ENCODE results near the gene IL11RA. TPM values are rescaled to one million over a fixed set of nuclear protein-coding genes. Genes with fewer than 3 reads are reported as not detected.
A peak's percentile ranks its signal among the peaks of the same experiment; 100 is the strongest.

Gene IL11RA
- total and polyA plus RNA-seq, 9 of the 15 experiments (the other 6 are each of a cell fraction or from before 2014, with no cell fraction given) = 0.11 to 5.8 (median 2.8) TPM

GRCh38 chr9:34606905-34607304 lies 45.1 kb upstream of the IL11RA start:
- no peak overlapping the region for H3K4me3 ChIP-seq
- no peaks in the 10 kb centered on the region for H3K9me1 ChIP-seq (ENCODE audit: control insufficient read depth, insufficient read depth, low read length)
- peak in 2 of 4 experiments; percentile 34 to 39 for DNase-seq (ENCODE audit: extremely low read depth in 1 of 4, low spot score in 3 of 4)
- peaks cover 17% of the 10 kb centered on the region for H3K79me2 ChIP-seq (ENCODE audit: control insufficient read depth, insufficient read depth, low read length)
- peak; percentile 15 for FAIRE-seq
- peaks cover 5% of the 10 kb centered on the region; the same call in 1 of the 2 replicates for H4K20me1 ChIP-seq (replicated peaks; ENCODE audit: control insufficient read depth, insufficient read depth, low read length)
- no peak overlapping the region for H3K27ac ChIP-seq (ENCODE audit: extremely low read depth, low read depth, low read length)
- no peak overlapping the region for H3K4me2 ChIP-seq (ENCODE audit: insufficient read depth, low read length)
- in situ Hi-C loops (cut with MboI) (loop anchor here (10.0 kb wide), 1 partner anchor 202 kb away; no protein-coding TSS in a partner anchor), intact Hi-C loops (cut with micrococcal nuclease) (no loop called here)
- peaks cover 7 to 9% of the 10 kb centered on the region in 2 experiments; a peak in 4 of 5 replicates for H3K4me1 ChIP-seq (replicated peaks in 1 of 2; ENCODE audit: control insufficient read depth in 2 of 2, insufficient read depth in 2 of 2, low read length in 2 of 2)
- ChIA-PET CTCF (ENCODE audit: low intra/inter-chr PET ratio) (no interaction called here), POLR2A (interaction anchor here (0.6 kb wide), 2 partner anchors 87 to 213 kb away, joined by 3 read pairs; no protein-coding TSS in a partner anchor)
- no peak for ATAC-seq
- WGBS (ENCODE audit: insufficient coverage, low coverage, missing lambda C conversion rate) = 29% methylated on average over 2 of the region's 3 CpGs
- no peak for TF ChIP-seq MEIS2 (IDR thresholded peaks at IDR 0.05; ENCODE audit: partially characterized antibody)
- TF ChIP-seq TAF7 (tag; IDR thresholded peaks at IDR 0.05) = no peak
- TF ChIP-seq, protein P1, sequence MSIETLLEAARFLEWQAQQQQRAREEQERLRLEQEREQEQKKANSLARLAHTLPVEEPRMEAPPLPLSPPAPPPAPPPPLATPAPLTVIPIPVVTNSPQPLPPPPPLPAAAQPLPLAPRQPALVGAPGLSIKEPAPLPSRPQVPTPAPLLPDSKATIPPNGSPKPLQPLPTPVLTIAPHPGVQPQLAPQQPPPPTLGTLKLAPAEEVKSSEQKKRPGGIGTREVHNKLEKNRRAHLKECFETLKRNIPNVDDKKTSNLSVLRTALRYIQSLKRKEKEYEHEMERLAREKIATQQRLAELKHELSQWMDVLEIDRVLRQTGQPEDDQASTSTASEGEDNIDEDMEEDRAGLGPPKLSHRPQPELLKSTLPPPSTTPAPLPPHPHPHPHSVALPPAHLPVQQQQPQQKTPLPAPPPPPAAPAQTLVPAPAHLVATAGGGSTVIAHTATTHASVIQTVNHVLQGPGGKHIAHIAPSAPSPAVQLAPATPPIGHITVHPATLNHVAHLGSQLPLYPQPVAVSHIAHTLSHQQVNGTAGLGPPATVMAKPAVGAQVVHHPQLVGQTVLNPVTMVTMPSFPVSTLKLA (conservative IDR thresholded peaks at IDR 0.05) = no peak
- TF ChIP-seq, protein P2, sequence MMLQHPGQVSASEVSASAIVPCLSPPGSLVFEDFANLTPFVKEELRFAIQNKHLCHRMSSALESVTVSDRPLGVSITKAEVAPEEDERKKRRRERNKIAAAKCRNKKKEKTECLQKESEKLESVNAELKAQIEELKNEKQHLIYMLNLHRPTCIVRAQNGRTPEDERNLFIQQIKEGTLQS (IDR thresholded peaks at IDR 0.05) = peak; percentile 40
- TF ChIP-seq, protein P2 (CRISPR knock-in tag; conservative IDR thresholded peaks at IDR 0.05) = no peak
- no peak for TF ChIP-seq SREBF2 (CRISPR knock-in tag; IDR thresholded peaks at IDR 0.05)
- no peak overlapping the region for H2AFZ ChIP-seq (ENCODE audit: low read depth, low read length)
- H3K27me3 ChIP-seq (ENCODE audit: control insufficient read depth in 2 of 2, insufficient read depth in 2 of 2, low read length in 2 of 2) = no peaks in the 10 kb centered on the region
- no peaks in the 10 kb centered on the region for H3K9me3 ChIP-seq (replicated peaks; ENCODE audit: control insufficient read depth, insufficient read depth, low read depth, low read length)
- no peak overlapping the region for H3K9ac ChIP-seq (ENCODE audit: insufficient read depth in 1 of 2, low read depth in 2 of 2, low read length in 2 of 2)
- peaks cover 10% of the 10 kb centered on the region; the same call in 1 of the 3 replicates for H3K36me3 ChIP-seq (ENCODE audit: control insufficient read depth, insufficient read depth, low read length)
- no TSS peak for BruUV-seq (replicated peaks)
